Measurements from ENCODE around the gene OR7G1.
A peak's percentile ranks its signal among the peaks of the same experiment; 100 is the strongest.

Gene OR7G1, protein sequence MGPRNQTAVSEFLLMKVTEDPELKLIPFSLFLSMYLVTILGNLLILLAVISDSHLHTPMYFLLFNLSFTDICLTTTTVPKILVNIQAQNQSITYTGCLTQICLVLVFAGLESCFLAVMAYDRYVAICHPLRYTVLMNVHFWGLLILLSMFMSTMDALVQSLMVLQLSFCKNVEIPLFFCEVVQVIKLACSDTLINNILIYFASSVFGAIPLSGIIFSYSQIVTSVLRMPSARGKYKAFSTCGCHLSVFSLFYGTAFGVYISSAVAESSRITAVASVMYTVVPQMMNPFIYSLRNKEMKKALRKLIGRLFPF

DNA sequence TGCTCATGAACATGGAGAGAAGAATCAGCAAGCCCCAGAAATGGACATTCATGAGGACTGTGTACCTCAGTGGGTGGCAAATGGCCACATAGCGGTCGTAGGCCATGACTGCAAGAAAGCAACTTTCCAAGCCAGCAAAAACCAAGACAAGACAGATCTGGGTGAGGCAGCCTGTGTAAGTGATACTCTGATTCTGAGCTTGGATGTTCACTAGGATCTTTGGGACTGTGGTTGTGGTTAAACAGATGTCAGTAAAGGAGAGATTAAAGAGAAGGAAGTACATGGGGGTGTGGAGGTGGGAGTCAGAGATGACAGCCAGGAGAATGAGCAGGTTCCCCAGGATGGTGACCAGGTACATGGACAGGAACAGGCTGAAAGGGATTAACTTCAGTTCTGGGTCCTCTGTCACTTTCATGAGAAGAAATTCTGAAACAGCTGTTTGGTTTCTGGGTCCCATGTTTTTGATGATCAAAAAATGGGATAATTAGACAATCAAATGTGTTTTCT is at the start of gene OR7G1:
Gene OR7G1, minus strand, starts transcription at position 457 of the 507 bp plus-strand sequence. Its CDS starts 0 bp downstream, at position 457.
- no peak for DNase-seq (ENCODE audit: low read depth, low spot score)

DNA sequence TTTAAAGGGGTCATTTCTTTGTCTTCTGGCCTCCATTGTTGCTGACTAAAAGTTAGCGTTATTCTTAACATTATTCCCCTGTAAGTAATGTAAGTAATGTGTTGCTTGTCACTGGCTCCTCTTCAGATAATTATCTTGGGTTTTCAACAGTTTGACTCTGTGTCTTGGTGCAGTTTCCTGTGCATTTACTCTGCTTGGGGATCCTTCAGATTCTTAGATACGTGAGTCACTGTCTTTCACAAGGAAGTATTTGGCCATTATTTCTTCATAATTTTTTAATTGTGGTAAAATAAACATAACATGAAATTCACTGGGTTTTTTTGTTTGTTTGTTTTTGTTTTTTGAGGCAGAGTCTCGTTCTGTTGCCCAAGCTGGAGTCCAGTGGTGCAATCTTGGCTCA is 49.7 kb upstream of the OR7G1 start:
- no peak for DNase-seq (ENCODE audit: low read depth, low spot score)

DNA sequence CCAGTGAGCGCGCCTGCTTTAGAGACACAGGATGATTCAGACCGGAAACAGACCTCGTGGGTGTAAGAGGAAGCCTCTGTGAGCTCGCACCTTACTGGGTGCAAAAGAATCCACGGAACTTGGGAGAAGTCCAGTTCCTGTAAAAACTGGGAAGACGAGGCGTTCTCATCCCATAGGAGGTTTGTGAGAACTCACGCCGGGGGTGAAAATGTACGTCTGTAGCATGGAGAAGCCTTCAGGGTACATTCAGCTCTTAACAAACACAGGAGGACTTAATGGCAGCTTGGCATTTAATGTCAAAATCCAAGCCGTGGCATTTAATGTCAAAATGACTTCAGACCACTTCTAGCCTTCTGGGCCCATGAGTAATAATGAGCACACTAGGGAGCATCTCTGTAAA is 45.9 kb upstream of the OR7G1 start:
- no peak for DNase-seq (ENCODE audit: low read depth, low spot score)

DNA sequence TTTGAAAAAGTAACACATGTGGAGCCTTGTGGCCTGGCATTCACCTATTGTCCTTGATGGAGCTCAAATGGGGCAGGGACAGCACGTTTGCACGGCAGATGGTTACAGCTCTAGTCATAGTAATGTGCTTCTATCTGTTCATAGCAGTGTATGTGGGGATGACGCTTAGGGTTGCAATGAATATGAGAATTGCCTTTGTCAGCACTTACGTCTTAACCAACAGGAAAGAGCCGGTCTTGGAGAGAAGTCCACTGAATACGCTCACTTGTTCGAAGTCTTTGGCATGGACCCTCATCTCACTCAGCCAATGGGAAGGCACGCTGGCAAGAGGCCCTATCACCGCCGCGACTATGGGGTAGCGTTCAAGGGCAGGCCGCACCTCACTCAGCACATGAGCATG is 44.3 kb upstream of the OR7G1 start:
- DNase-seq (ENCODE audit: low read depth, low spot score): no peak

DNA sequence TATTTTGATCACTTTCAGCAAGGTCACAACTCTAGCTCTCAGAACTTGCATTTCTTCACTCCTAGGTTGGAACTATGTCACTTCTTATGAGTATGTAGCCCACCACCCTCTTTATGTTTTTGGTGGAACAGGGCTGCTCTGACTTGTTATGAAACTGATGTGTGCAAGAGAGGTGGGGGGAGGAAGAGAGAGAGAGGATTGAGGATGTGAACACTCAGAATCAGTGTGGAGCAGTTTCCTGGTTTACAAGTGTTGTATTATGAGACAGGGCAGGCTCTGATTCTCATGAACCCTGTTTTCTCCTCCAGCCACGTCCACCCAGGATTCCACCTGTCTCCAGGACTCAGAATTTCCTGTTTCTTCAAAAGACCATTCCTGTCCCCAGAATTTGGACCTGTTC is 40.7 kb upstream of the OR7G1 start:
- DNase-seq (ENCODE audit: low read depth, low spot score): no peak

DNA sequence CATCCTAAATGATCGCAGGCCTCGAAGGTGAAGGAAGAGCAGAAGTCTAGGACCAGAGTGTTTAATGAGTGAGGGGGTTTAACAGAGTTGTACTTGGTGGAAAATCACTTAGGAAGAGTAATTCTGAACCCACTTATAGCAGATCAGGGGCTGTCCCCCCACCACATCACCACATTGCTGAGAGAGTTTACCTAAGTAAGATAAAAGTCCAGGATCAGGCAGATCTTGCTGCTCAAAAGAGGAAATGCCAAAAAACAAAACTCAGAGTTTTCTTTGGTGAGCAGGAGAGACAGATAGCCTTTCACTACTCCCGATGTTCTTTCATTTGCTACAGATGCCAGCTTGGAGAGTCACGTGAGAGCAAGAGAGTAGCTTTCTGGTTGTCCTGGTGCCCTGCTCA is 40.0 kb upstream of the OR7G1 start:
- DNase-seq (ENCODE audit: low read depth, low spot score): no peak

DNA sequence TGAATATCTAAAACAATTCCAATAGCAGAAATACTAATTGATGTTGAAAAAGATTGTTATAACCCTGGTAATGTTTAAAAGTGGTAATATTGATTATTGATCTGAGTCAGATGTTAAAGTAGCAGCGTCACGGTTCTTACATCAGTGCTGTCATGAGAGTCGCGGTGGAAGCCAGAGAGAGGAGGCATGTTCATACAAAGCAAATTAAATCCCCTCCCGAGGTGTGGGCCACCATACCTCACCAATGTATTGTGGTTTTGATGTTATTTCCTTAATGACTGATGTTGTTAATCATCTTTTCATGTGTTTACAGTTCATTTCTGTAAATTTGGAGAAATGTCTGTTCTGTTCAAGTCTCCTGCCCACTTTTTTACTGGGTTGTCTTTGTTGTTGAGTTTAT is 35.8 kb upstream of the OR7G1 start:
- DNase-seq (ENCODE audit: low read depth, low spot score): no peak

DNA sequence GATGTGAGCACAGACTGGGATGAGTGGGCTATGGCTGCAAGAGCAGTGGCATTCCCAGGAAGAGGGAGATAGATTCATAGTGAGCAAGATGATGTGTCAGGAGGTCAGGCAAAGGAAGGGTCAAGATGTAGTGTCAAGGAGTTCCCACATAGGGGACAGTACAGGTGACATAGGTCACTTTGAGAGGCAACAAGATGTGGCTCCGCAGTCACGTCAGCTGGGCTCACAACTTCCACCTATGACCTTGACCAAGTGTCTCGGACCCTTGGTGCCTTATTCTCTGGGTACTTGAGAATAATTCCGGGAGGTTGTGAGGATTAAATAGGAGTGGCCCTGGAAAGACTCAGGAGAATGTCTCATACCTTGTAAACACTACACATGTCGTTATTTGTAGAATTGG is 35.1 kb upstream of the OR7G1 start:
- DNase-seq (ENCODE audit: low read depth, low spot score): no peak

DNA sequence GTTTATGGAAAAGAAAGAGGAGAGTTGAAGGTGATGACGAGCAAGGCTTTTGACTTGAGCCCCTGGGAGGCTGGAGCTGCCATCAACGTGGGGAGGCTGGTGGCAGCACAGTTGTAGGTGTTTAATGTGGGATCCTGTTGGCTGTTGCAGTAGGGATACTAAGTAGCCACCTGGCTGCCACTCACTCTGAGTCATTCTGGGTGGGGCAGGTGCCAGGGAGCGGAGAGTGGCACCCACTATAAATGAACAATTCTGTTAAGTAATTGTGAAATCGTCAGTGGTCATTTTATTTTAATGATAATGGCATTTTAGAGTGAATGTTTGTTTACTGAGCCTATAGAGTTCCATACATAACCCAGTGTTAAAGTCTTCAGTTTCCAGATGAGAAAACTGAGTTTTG is 34.4 kb upstream of the OR7G1 start:
- DNase-seq (ENCODE audit: low read depth, low spot score): no peak

DNA sequence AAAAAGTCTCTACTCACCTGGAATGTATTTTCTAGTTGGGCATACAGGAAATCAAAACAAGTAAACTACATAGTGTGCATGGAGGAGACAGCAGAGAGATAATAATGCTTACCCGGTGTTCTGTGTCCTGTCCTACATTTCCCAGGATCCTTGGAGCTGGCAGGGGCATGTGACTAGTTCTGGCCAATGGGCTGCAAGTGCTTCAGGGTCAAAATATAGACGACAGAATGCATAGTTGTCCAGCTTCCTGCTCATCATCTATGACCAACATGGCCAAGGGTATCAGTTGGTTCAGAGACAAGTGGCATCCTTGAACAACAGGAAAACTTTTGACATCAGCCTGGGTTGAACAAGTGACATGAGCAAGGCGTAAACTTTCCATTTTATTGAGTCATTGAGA is 33.1 kb upstream of the OR7G1 start:
- DNase-seq (ENCODE audit: low read depth, low spot score): no peak

DNA sequence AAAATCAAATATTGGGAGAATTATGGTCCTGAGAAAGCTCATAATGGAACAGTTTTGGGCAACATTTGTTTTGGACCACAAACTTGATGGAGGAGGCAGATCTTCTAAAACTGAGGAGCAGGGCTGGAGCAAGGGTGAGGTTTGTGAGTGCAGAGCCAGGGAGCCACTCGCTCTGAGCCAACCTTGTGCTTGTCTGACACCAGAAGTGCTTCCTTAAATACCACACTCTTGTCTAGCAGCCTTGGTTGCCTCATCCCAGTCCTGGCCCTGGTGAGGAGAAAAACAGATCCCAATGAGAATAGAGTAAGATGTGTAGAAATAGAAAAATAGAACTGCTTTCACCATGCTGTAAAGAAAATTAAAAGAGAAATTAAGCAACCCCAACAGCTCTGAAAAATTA is 31.3 kb upstream of the OR7G1 start:
- no peak for DNase-seq (ENCODE audit: low read depth, low spot score)

DNA sequence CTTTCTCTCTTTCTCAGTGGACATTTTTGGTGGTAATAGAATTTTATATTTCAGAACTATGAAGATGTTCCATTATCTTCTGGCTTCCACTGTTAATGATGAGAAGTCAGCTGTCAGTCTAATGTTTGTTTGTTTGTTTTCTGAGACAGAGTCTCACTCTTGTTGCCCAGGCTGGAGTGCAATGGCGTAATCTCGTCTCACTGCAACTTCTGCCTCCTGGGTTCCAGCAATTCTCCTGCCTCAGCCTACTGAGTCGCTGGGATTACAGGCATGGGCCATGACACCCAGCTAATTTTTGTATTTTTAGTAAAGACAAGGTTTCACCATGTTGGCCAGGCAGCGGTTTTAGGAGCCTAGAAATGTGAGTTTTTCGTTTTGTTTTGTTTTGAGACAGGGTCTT is 29.4 kb upstream of the OR7G1 start:
- DNase-seq (ENCODE audit: low read depth, low spot score): no peak

DNA sequence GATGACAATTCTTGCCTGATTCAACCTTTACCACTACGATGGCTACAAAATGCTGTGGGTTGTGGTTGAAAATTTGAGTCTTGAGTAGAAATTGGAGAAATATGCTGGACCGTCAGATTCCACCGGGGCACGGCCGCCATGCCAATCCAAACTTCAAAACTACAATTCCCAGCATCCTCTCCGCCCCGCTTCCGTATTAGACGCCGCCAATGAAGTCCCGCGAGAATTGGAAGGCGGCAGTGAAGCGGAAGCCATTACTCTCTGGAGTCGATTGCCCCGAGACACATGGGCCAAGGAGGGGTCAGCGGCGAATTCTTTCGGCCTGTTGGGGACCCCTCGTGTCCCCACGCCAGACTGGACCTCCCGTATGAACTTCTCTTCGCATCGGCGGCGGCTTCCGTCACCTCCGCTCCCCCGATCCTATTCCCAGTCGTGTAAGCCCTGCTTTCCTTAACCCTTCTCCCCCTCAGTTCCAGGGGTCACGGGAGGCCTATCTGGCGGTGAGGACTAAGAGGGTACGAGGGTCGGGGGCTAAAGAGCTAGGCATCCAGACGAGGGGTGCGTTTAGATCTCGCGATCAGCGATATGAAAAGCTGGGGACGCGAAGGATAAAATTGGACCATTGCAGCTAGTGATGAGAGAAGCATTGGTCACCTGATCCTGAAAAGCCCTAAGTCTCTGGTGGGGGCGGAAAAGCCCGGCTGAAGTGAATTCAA is 24.8 kb upstream of the OR7G1 start, which contains the start of gene ZNF317:
Gene ZNF317, plus strand, starts transcription at position 239 of the 716 bp plus-strand sequence. CDS start 15,620 bp downstream, outside the sequence.
- peak; percentile 96 for DNase-seq (ENCODE audit: low read depth, low spot score)

DNA sequence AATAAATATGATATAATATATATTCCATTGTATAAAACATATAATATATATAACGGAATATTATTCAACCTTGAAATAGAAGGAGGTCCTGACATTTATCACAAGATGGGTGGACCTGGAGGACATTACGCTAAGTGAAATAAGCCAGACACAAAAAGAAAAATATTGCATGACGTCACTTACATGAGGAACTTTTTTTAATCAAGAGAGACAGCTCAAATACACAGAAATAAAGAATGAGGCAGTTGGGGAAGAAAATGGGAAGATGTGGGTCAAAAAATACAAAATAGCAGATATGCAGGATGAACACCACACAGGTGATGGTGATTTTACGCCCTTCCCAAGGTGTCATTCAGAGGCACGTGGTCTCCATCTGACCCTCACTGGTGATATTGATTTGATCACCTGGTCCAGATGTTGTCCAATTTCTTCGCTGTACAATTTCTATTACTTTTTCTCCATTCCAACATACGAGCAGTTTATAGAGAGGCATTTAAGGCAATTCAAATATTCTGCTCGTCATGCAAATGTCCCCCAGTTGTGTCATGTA is 24.1 kb upstream of the OR7G1 start:
- peak; percentile 2 for DNase-seq (ENCODE audit: low read depth, low spot score)

DNA sequence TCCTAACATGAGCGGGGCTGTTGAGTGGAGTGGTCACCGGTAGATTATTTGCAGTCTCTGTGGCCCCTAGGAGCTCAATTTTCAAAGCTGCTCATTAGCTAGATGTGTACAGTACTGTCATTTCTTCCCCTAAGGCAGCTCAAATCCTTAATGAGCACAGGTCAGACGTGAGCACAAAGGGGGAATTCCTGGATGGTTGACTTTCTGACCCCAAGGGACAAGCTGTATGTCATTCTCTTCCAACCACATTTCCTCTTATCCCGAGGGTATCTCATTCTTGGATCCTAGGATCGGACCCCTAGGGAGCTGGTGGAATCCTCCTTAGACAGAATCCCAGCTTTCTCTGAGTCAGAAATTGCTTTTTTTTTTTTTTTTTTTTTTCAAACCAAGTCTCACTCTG is 16.9 kb upstream of the OR7G1 start:
- no peak for DNase-seq (ENCODE audit: low read depth, low spot score)

DNA sequence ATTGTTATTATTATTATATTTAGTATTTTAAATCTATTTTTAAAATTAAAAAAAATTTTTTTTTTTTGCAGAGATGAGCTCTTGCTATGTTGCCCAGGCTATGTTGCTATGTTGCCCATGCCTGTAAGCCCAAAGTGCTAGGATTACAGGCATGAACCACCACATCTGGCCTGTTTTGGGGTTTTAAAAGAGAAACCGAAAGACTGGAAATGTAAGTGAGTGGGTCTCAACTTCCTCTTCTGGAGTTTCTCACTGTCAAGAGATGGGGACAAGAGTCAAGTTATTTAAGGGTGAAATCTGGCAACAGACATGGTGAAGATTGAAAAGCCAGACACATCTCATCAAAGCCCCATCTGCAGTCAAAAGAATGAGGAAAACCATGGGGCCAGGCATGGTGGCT is 15.4 kb upstream of the OR7G1 start:
- DNase-seq (ENCODE audit: low read depth, low spot score): no peak

DNA sequence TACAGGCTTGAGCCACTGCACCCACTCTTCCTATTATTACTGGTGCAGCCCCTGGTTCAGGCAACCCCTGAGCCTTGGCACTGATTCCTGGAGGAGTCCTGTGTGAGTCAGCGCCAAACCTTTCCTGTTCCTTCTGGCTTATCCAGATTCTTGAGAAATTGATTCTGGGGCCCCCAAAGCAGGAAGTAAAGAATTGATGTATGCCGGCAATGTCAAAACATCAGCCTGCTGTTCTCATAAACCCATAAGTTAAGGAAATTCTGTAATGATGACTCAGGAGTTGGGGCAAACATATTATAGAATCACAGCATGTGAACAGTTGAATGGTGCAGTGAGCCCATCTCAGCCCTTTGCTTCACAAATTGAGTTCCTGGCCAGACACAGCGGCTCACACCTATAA is 12.6 kb upstream of the OR7G1 start:
- peak; percentile 2 for DNase-seq (ENCODE audit: low read depth, low spot score)

DNA sequence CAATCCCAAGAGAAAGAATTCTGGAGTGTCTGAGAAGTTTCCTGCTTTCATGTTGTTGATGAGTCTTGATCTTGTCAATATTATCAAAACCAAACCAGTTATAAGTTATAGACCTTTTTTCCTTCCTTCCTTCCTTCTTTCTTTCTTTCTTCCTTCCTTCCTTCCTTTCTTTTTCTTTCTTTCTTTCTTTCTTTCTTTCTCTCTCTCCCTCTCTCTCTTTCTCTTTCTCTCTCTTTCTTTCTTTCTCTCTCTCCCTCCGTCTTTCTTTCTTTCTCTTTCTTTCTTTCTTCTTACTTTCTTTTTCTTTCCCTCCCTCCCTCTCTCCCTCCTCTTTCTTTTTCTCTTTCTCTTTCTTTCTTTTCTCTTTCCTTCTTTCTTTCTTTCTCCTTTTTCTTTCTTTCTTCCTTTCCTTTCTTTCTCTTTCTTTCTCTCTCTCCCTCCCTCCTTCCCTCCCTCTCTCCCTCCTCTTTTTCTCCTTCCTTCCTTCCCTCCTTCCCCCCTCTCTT is 11.4 kb upstream of the OR7G1 start, which contains the start of gene OR7G3:
Gene OR7G3, minus strand, starts transcription at position 51 of the 506 bp plus-strand sequence. Its CDS starts 0 bp downstream, at position 51.
- DNase-seq (ENCODE audit: low read depth, low spot score): no peak

DNA sequence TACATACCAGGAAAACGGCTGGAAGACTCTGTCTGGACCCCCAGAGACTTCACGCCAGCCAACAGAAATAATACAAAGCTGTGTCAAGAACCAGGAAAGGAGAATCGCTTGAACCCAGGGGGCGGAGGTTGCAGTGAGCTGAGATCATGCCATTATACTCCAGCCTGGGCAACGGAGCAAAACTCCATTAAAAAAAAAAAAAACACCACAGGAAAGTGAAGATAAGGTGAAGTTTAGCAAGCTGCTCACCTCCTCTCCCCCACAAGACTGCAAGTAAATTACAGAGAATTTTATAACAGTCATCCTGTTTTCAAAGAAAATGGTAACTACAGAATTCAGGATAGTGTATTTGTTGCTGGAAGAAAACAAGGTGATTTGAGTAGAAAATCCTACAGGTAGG is 984 bp upstream of the OR7G1 start:
- DNase-seq (ENCODE audit: low read depth, low spot score): no peak

DNA sequence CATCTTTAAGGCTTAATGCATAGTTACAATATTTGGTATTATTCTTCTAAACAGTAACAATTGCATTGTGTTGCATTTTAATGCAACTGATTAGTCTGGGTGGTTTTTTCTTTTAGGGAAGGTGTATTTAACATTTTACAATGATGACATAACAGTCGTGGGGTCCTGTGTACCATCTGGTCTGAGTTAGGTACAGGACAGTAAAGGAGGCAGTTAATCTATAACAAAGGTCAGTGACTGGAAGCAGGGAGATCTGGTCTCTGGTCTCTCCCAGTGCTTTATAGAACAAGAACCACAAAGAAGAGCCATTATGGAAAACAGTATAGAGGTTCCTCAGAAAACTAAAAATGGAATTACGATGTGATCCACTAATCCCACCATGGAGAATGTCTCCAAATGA is 5.6 kb downstream of the OR7G1 start:
- DNase-seq (ENCODE audit: low read depth, low spot score): no peak

DNA sequence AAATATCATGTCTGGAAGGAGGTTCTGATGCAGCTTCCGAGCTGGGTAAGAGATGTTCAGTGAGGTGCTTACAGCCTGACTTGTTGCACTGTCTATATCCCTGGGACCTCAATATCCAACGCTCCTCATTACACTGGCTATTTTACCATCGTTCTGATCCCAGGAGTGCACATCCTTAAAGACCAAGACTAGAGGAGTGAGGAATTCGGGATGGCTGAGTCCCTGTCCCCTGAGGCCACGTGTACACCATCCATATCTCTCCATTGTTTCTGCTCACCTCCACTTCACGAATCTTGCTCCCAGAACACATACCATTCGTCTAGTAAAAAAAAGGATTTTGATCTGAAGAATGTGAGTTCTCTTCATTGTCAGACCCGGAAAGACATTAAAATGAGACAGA is 8.2 kb downstream of the OR7G1 start, which contains the start of gene OR7G2:
Gene OR7G2, minus strand, starts transcription at position 101 of the 400 bp plus-strand sequence. CDS start 4,232 bp downstream, outside the sequence.
- DNase-seq (ENCODE audit: low read depth, low spot score): no peak

DNA sequence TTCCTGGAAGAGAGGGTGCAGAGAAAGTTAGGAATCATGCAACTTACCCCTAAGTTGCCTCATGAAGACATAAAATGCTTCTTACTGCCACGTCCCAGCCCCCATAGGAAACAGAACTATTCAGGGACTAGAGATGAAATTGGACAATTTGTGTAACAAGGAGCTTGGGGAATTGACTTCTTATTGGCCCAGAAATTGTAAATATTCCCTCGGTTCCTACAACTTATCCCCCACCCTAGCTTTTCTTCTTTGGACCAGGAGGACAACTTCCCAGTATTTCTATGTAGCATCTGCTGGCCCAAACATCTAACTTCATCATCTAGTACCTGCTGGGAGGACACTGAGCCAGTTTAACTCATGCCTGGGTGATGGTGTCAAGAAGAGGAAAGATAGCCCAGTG is 28.8 kb downstream of the OR7G1 start, which contains the start of gene OR1M1:
Gene OR1M1, plus strand, starts transcription at position 301 of the 400 bp plus-strand sequence. CDS start 6,184 bp downstream, outside the sequence.
- no peak for DNase-seq (ENCODE audit: low read depth, low spot score)
